HG02798 (cell line): ENCODE data around the gene ZBTB20.

Source experiments
- ATAC-seq: cut with Tn5 transposase; IDR thresholded peaks from one replicate; pipeline ENCODE4 v1.9.1; 2021; ENCODE audit warnings: mild to moderate bottlenecking; ENCODE audit not compliant: unreplicated experiment, poor library complexity

The ZBTB20 gene

GRCh38 chr3:114299421-114299820, 847.7 kb downstream of the ZBTB20 start:
- peak; percentile 59 for ATAC-seq

- no peak for ATAC-seq
Measured at GRCh38 chr3:114295946-114296345, 851.1 kb downstream of the ZBTB20 start.

DNA sequence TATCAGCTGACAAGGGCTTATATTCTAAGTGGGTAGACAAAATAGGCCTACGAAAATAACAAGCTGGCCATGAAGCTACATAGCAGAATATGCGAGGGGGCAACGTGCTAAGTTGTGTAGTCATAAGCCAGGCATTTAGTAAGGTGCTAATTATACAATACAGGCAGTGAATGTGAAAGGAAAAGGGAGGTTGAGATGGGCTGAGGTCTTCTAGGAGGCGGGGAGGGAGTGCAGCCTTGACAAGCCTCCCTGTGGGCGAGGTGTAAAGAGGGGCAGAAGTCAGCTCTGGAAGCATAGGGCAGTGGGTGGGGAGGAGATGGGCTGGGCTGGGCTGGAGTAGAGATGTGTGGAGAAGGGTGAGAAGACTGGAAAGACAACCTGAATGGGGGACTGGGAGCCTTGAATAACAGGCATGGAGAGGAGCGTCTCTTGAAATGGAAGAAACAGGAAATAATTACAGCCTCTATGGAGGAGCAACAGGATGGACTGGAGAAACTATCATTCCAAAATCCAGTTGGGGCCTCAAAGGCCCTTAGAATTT, 852.1 kb downstream of the ZBTB20 start:
- no peak for ATAC-seq

DNA sequence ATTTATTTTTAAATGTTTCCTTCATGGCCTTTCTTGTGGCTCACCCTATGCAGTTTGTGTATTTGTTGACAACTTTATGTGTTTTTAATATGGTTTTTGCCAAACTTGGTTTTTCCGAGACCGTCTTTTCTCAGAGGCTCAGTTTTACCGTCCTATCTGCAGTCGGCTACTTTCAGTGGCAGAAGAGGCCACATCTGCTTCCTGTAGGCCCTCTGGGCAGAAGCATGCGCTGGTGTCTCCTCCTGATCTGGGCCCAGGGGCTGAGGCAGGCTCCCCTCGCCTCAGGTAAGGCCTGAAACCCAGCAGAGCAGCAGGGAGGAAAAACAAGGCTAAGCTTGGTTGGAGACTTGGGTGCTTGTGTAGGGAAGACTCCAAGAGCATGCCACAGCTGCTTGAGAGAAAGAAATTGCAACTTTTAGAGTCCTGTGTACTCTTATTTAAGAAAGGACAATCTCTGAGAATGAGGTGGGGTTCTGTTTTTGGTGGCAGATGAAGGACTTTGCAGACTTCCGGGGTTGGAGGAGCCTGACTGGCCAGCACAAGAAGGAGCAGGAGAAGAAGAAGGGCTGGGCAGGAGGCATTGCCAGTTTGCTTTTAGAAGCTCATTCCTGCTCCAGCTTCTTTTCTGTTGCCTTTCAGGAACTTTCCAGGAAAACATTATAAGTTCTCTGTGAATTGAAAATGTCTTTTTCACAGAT, 853.1 kb downstream of the ZBTB20 start, which contains the start of gene TIGIT:
Gene TIGIT, plus strand, starts transcription at position 191 of the 698 bp plus-strand sequence. Its CDS starts 34 bp downstream, at position 225.
- ATAC-seq = no peak

GRCh38 chr3:114290911-114291901, 855.9 kb downstream of the ZBTB20 start:
- peak; percentile 94 for ATAC-seq

DNA sequence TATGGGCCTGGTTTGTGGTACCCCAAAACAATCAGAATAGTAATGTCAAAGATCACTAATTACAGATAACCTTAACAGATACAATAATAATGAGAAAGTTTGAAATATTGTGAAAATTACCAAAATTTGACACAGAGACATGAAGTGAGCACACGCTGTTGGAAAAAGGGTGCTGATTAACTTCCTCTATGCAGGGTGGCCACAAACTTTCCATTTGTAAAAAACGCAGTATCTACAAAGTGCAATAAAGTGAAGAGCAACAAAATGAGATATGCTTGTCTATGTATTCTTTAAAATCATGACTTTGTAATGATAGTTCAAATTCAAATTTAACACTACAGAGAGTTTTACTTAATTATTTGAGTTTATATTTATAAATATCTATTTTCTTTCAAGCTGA, 860.8 kb downstream of the ZBTB20 start:
- ATAC-seq = no peak

GRCh38 chr3:114285648-114286230, 861.3 kb downstream of the ZBTB20 start:
- ATAC-seq = no peak

- ATAC-seq = no peak
Measured at GRCh38 chr3:114284644-114285043, 862.4 kb downstream of the ZBTB20 start.
